Fibroblast of mammary gland (primary cell): ENCODE results near the gene DAPK3.

Source experiments
- DNase-seq: peaks from one replicate; pipeline ENCODE4 v3.0.0-alpha.2; 2010; ENCODE audit warnings: low read depth
- H3K4me3 ChIP-seq: 2 replicates; pipeline ENCODE4 v1.5.1; 2011; ENCODE audit warnings: low read depth, mild to moderate bottlenecking, low read length, moderate library complexity; ENCODE audit not compliant: control insufficient read depth
- TF ChIP-seq, protein P1 (sequence below): conservative IDR thresholded peaks from 2 replicates; pipeline ENCODE4 v1.5.1; 2011; ENCODE audit warnings: low read depth, low read length, inconsistent platforms; ENCODE audit not compliant: control insufficient read depth, insufficient read depth

The DAPK3 gene

GRCh38 chr19:3984584-3984907, 13.6 kb upstream of the DAPK3 start:
- DNase-seq = no peak
- H3K4me3 ChIP-seq = peak overlapping the region; percentile 91
- TF ChIP-seq, protein P1, sequence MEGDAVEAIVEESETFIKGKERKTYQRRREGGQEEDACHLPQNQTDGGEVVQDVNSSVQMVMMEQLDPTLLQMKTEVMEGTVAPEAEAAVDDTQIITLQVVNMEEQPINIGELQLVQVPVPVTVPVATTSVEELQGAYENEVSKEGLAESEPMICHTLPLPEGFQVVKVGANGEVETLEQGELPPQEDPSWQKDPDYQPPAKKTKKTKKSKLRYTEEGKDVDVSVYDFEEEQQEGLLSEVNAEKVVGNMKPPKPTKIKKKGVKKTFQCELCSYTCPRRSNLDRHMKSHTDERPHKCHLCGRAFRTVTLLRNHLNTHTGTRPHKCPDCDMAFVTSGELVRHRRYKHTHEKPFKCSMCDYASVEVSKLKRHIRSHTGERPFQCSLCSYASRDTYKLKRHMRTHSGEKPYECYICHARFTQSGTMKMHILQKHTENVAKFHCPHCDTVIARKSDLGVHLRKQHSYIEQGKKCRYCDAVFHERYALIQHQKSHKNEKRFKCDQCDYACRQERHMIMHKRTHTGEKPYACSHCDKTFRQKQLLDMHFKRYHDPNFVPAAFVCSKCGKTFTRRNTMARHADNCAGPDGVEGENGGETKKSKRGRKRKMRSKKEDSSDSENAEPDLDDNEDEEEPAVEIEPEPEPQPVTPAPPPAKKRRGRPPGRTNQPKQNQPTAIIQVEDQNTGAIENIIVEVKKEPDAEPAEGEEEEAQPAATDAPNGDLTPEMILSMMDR = no peak

- peak overlapping the region; percentile 91 for H3K4me3 ChIP-seq
- DNase-seq = peak; percentile 59
- TF ChIP-seq, protein P1 = no peak
Observed at GRCh38 chr19:3983936-3984583, 13.2 kb upstream of the DAPK3 start.

DNA sequence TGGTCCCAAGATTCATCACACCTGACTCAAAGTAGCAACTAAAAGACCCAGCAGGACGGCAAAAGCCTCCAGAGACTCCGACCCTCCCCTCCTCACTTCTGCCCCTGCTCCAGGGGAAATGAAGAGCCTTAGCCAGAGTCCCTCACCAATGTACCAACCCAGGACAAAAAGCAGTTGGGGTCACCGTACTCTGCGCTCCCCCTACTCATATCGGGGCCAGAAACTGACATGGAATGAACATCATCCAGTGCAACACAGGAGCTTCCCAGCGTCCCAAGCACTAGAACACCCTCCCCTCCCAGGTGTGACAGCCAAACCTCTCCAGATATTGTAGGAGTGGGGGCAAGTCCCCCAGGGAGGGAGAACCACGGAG, 12.6 kb upstream of the DAPK3 start:
- no peak for DNase-seq
- TF ChIP-seq, protein P1 = no peak
- peak overlapping the region; percentile 91 for H3K4me3 ChIP-seq

DNA sequence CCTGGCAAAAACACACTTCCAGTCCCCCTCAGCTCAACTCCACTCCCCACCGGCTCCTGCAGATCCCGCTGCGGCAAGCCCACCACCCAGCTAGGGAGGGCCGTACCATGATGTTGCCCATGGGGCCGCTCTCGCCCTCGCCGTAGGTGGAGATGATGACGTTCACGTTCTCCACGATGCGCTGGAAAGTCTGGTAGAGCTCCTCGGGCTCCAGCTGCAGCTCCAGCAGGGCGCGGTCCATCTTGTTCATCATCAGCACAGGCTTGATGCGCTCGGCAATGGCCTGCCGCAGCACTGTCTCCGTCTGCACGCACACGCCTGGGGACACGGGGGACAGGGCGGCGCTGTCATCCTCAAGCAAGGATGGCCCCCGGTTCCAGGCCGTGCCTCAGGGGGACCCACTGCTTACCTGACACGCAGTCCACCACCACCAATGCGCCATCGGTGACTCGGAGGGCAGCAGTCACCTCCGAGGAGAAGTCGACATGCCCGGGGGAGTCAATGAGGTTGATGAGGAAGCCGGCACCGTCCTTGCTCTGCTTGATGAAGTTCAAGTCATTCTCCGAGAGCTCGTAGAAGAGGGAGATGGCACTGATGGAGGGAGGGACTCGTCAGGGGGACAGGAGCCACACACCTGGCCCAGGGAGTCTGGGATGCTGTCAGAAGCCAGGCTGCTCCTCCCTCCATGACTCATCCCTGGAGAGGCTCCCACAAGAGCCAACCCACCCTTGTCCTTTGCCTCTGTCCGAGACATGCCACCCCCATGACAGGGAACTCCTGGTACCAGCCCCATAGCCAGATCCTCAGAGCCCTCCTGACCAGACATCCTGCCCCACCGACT, 12.0 kb upstream of the DAPK3 start:
- peak overlapping the region; percentile 91 for H3K4me3 ChIP-seq
- TF ChIP-seq, protein P1 = no peak
- DNase-seq = peak; percentile 84

DNA sequence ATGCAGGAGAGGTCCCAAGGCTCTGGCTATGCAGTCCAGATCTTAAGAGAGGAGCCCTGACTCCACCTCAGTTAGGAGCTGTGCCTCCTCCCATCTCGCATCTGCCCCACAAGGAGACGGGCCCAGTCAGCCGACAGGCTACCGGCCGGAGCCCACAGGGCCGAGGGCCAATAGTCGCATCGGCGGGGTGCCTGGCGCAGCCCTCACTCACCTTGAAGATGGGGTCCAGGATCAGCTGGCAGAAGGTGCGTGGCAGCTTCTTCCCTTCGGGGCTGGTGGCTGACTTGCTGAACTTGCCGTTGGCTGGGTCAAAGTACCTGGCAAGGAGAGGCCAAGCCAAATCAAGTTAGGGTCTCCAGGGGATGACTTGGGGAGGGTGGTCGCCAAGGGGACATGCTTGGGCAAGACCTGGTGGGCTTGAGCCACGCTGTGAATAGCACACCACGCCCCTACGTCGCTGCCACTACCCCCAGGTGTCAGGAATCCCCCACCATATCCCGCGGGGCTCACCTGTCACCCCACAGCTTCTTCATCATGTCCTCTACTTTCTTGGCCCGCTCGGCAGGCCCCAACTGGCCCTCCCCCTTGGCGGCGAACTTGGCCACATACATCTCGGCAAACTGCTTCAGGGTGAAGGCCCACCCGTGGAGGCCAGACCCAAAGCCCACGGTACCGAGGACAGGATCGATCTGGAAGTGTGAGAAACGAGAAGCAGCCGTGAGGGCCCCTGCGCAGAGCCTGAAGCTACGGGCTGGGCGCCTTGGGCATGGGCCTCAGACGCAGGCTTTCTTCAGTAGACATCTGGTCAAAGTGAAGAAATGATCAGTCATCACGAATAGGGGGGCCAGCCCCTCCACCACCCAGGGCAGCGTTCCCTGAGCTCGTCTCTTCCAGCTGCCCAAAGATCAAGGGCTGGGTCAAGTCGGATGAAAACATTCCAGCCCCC, 11.1 kb upstream of the DAPK3 start:
- H3K4me3 ChIP-seq = no peak overlapping the region
- no peak for DNase-seq
- TF ChIP-seq, protein P1 = no peak

DNA sequence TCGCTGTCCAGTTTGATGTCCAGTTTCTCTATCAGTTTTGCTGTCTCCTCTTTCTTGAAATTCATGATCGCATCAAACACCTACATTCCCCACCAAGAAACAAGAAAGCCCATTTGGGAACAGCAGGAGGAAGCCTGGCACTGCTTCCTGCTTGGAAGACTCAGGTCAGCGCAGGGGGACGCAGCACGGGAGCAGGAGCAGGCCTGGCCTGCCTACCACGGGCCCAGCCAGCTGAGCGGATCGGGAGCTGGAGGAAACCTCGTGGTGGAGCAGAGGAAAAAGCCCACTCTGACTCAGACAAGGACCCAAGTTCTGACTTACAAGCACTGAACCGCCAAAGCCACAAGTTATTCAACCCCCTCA, 10.5 kb upstream of the DAPK3 start:
- no peak for DNase-seq
- no peak overlapping the region for H3K4me3 ChIP-seq
- TF ChIP-seq, protein P1 = no peak
